Stimulated activated CD4-positive, alpha-beta T cell treated with anti-CD3 and anti-CD28 coated beads, Interleukin-12 subunit alpha, Interleukin-12 subunit beta, amount 100 ng/mL, for 48 hours (primary cell): ENCODE data around the gene SLC38A2.
A peak's percentile ranks its signal among the peaks of the same experiment; 100 is the strongest.

ENCODE experiments used
- DNase-seq, 3 donors: peaks; one replicate each; pipeline ENCODE4 v3.0.0-alpha.2; 2020; ENCODE audit warnings: low read depth in 2 of 3, low spot score in 1 of 3

Gene SLC38A2

GRCh38 chr12:46376579-46376978 is 4.0 kb upstream of the SLC38A2 start:
- no peak for DNase-seq

GRCh38 chr12:46374711-46375110 is 2.1 kb upstream of the SLC38A2 start:
- DNase-seq: no peak

GRCh38 chr12:46374310-46374709 is 1.7 kb upstream of the SLC38A2 start:
- no peak for DNase-seq

GRCh38 chr12:46373301-46374296 is 1.0 kb upstream of the SLC38A2 start:
- DNase-seq: no peak

GRCh38 chr12:46371718-46372543 is 642 bp downstream of the SLC38A2 start:
- DNase-seq: peak in 2 of 3 donors; percentile 37 to 41

- DNase-seq: peak; percentile 87 to 91 (median 89)
These were observed 1.5 kb downstream of the SLC38A2 start for GRCh38 chr12:46370792-46371717.

GRCh38 chr12:46370380-46370734 is 2.2 kb downstream of the SLC38A2 start:
- no peak for DNase-seq

- DNase-seq: no peak
These were observed 2.8 kb downstream of the SLC38A2 start for GRCh38 chr12:46369474-46370379.

- no peak for DNase-seq
These were observed 3.5 kb downstream of the SLC38A2 start for GRCh38 chr12:46369095-46369473.

- DNase-seq: no peak
These were observed 3.9 kb downstream of the SLC38A2 start for GRCh38 chr12:46368684-46369083.

- no peak for DNase-seq
These were observed 4.4 kb downstream of the SLC38A2 start for GRCh38 chr12:46368138-46368537.

GRCh38 chr12:46367351-46368029 is 5.1 kb downstream of the SLC38A2 start:
- DNase-seq: no peak

GRCh38 chr12:46366771-46367170 is 5.8 kb downstream of the SLC38A2 start:
- DNase-seq: no peak

GRCh38 chr12:46365951-46366379 is 6.6 kb downstream of the SLC38A2 start:
- no peak for DNase-seq

- DNase-seq: no peak
These were observed 7.6 kb downstream of the SLC38A2 start for GRCh38 chr12:46364777-46365580.

- DNase-seq: no peak
These were observed 8.3 kb downstream of the SLC38A2 start for GRCh38 chr12:46364300-46364696.

- no peak for DNase-seq
These were observed 8.8 kb downstream of the SLC38A2 start for GRCh38 chr12:46363582-46364299.
